ENCODE measurements around the gene ZBTB18. TPM values are rescaled to one million over a fixed set of nuclear protein-coding genes. Genes with fewer than 3 reads are reported as not detected.

Gene ZBTB18
- total RNA-seq, 1 experiment from 2014 or later, result 8.9 TPM

Small RNA genes lying within 50 kb of the gene (small RNA-seq; reads per million reads assigned to genes)
- 0 reads per million in 2 experiments for gene RN7SL148P

Other genes starting within 250 kb of the ZBTB18 start
- gene AKT3, start 201.0 kb upstream of the ZBTB18 start, total RNA-seq (2014; rRNA removed; shearing (Covaris generic)), result 15.2 and 15.4 TPM in 2 replicates